PC-3 (cell line): ENCODE results near the gene VDAC1.

Experiments
- EZH2 ChIP-seq: fragments of 300-600 bp; sonication (generic); IDR thresholded peaks from one replicate; pipeline ENCODE4 v1.6.1; 2017; ENCODE audit warnings: antibody characterized with exemption, mild to moderate bottlenecking, low read length; ENCODE audit not compliant: unreplicated experiment
- TF ChIP-seq, protein P1 (sequence below): fragments of 300-600 bp; sonication (generic); conservative IDR thresholded peaks from 2 replicates; pipeline ENCODE4 v1.5.1; 2017; ENCODE audit warnings: antibody characterized with exemption, low read depth, mild to moderate bottlenecking, low read length

DNA sequence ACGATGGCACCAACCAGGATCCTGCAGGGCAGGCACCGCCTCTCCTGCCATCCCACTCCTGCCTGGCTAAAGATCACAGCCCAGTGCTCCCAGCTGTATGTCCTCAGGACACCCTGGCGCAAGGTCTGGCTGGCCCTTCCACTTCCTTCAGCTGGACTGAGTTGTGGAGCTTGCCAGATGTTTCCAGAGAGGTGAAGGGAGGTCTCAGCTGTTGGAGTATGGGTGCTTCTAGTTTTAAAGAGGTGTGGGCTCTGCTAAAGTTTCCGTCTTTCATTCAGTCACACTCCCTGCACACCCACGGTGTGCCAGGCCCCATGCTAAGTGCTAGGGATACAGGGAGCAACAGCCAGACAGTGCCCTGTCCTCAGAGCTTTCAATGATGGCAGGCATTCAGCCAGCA is 70.5 kb downstream of the VDAC1 start:
- TF ChIP-seq, protein P1, sequence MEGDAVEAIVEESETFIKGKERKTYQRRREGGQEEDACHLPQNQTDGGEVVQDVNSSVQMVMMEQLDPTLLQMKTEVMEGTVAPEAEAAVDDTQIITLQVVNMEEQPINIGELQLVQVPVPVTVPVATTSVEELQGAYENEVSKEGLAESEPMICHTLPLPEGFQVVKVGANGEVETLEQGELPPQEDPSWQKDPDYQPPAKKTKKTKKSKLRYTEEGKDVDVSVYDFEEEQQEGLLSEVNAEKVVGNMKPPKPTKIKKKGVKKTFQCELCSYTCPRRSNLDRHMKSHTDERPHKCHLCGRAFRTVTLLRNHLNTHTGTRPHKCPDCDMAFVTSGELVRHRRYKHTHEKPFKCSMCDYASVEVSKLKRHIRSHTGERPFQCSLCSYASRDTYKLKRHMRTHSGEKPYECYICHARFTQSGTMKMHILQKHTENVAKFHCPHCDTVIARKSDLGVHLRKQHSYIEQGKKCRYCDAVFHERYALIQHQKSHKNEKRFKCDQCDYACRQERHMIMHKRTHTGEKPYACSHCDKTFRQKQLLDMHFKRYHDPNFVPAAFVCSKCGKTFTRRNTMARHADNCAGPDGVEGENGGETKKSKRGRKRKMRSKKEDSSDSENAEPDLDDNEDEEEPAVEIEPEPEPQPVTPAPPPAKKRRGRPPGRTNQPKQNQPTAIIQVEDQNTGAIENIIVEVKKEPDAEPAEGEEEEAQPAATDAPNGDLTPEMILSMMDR = no peak
- no peak for TF ChIP-seq EZH2
